Testis (tissue), 3 donors: ENCODE data around the gene NELL1. TPM values are rescaled to one million over a fixed set of nuclear protein-coding genes. Genes with fewer than 3 reads are reported as not detected.

ENCODE experiments used
- DNase-seq: peaks from one replicate; pipeline ENCODE4 v3.0.0-alpha.2; 2019
- H3K27ac ChIP-seq, 2 donors: fragments of 200-600 bp; sonication (generic); one replicate each; pipeline ENCODE4 v1.5.1; 2019
- H3K27me3 ChIP-seq: fragments of 200-600 bp; sonication (generic); one replicate; pipeline ENCODE4 v1.5.1; 2019
- H3K36me3 ChIP-seq: fragments of 200-600 bp; sonication (generic); one replicate; pipeline ENCODE4 v1.5.1; 2017; ENCODE audit warnings: low read depth; ENCODE audit errors: missing control alignments
- H3K4me1 ChIP-seq: fragments of 200-600 bp; sonication (generic); one replicate; pipeline ENCODE4 v1.5.1; 2019
- H3K4me3 ChIP-seq, 2 donors: fragments of 200-600 bp; sonication (generic); one replicate each; pipeline ENCODE4 v1.5.1; 2017 to 2019
- H3K9me3 ChIP-seq: fragments of 200-600 bp; sonication (generic); one replicate; pipeline ENCODE4 v1.5.1; 2017
- POLR2A ChIP-seq: fragments of 450-650 bp; IDR thresholded peaks from one replicate; pipeline ENCODE4 v1.6.1; 2017; ENCODE audit warnings: antibody characterized with exemption, mild to moderate bottlenecking, moderate library complexity
- WGBS, 2 donors: methylation state at CpG; one replicate each; pipeline ENCODE4 v1.1.5; 2018; 5-methylcytosine and 5-hydroxymethylcytosine counted together
- intact Hi-C: fragments of 100-400 bp; cut with DNase I; formaldehyde crosslinking; loops from one replicate; pipeline ENCODE4 v1.15.1; 2023; ENCODE audit warnings: low total_unique reads
- polyA plus RNA-seq: library from polyadenylated mRNA; stranded (reverse); fragments of 350-450 nt; fragmentation: Illumina TruSeq; extraction: RNeasy Lipid Tissue Mini Kit (QIAGEN cat#74804); gene quantifications from one replicate; pipeline ENCODE4 v1.2.3, GENCODE V29; 2014; ENCODE audit warnings: low read depth, low replicate concordance; ENCODE audit not compliant: insufficient read depth
- total RNA-seq, 2 donors: library from RNA; depleted of rRNA; stranded (reverse); fragments of >200 nt; gene quantifications; one replicate each; pipeline ENCODE4 v1.2.3, GENCODE V29; 2016
- TF ChIP-seq, protein P1 (sequence below), 3 experiments: fragments of 450-650 bp in 2 of 3; fragments of 200-600 bp in 1 of 3; sonication (generic) in 1 of 3; IDR thresholded peaks; one replicate each; pipeline ENCODE4 v1.5.1; 2016 to 2019; ENCODE audit warnings: antibody characterized with exemption in 3 of 3, mild to moderate bottlenecking in 2 of 3, moderate library complexity in 1 of 3

The NELL1 gene
- total and polyA plus RNA-seq, 3 donors from 2014 or later: 4.9 to 8.9 (median 7.0) TPM

DNA sequence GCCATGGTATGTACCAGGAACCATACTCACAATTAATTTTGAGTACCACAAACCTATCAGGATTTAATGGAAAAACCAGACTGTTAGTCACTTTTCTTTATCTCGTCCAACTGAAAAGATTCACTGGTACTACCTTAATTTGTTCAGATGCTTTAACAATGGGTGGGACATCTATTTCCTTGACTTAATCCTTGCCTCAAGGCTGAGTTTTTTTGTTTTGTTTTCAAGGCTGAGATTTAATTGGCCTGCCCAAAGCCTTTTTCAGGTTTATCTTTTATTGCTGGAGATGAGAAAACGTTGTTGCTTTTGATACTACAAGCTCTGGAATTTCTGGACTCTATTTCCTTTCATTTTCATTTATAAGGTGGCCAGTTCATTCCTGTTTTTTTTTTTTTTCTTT, 50.4 kb downstream of the NELL1 start:
- 47 to 52% methylated on average over 2 of the region's 2 CpGs for WGBS, 2 donors
- H3K27me3 ChIP-seq: no peaks in the 10 kb centered on the region
- no peaks in the 10 kb centered on the region for H3K36me3 ChIP-seq
- TF ChIP-seq POLR2A: no peak
- TF ChIP-seq, protein P1, sequence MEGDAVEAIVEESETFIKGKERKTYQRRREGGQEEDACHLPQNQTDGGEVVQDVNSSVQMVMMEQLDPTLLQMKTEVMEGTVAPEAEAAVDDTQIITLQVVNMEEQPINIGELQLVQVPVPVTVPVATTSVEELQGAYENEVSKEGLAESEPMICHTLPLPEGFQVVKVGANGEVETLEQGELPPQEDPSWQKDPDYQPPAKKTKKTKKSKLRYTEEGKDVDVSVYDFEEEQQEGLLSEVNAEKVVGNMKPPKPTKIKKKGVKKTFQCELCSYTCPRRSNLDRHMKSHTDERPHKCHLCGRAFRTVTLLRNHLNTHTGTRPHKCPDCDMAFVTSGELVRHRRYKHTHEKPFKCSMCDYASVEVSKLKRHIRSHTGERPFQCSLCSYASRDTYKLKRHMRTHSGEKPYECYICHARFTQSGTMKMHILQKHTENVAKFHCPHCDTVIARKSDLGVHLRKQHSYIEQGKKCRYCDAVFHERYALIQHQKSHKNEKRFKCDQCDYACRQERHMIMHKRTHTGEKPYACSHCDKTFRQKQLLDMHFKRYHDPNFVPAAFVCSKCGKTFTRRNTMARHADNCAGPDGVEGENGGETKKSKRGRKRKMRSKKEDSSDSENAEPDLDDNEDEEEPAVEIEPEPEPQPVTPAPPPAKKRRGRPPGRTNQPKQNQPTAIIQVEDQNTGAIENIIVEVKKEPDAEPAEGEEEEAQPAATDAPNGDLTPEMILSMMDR (IDR thresholded peaks at IDR 0.05): no peak
- DNase-seq: no peak
- no peak overlapping the region for H3K27ac ChIP-seq
- H3K4me1 ChIP-seq: no peaks in the 10 kb centered on the region
- no peak overlapping the region for H3K4me3 ChIP-seq
- intact Hi-C loops: no loop called here
- H3K9me3 ChIP-seq: no peaks in the 10 kb centered on the region

DNA sequence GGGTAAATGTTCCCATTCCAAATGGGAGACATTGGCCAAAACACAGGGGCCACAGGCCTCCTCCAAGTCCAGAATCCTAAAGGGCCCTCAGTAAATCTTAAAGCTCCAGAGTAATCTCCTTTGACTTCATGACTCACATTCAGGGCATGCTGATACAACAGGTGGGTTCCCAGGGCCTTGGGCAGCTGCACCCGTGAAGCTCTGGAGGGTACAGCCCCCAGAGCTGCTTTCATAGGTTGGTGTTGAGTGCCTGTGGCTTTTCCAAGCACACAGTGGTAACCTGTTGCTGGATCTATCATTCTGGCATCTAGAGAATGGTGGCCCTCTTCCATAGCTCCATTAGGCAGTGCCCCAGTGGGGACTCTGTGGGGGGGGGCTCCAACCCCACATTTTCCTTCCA, 54.0 kb downstream of the NELL1 start:
- TF ChIP-seq POLR2A: no peak
- TF ChIP-seq, protein P1 (IDR thresholded peaks at IDR 0.05): no peak
- Histone ChIP-seq H3K9me3 (no peaks in the 10 kb centered on the region), H3K27ac (no peak overlapping the region), H3K36me3 (no peaks in the 10 kb centered on the region), H3K4me3 (no peak overlapping the region), H3K27me3 (no peaks in the 10 kb centered on the region), H3K4me1 (no peaks in the 10 kb centered on the region)
- no peak for DNase-seq
- intact Hi-C loops: no loop called here
- WGBS, 2 donors: 57 to 83% methylated on average over 1 of the region's 1 CpG

DNA sequence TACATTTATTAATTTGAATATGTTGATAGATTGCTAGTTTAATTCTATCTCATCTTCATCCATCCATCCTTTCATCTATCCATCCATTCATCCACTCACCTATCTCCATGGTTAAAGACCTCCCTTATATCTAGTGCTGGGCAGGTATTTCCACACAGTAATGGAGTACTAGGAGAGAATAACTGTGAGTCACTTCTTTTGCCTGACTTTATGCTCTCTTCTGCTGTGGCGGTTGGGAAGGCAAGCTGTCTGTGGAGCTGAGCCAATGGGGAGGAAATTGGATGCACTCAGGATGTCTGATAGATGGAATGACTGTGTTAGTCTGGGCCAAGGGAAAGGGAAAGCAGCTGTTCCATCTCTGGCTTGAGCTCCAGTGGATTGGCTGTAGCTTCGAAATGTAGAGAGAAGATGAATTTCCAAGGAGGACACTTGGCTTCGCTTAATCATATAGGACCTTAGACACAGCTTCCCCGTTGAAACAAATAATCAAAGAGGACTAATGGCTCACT, 60.3 kb downstream of the NELL1 start:
- H3K27ac ChIP-seq: no peak overlapping the region
- H3K4me1 ChIP-seq: no peaks in the 10 kb centered on the region
- 57 to 67% methylated on average over 4 of the region's 4 CpGs for WGBS, 2 donors
- H3K36me3 ChIP-seq: no peaks in the 10 kb centered on the region
- H3K27me3 ChIP-seq: no peaks in the 10 kb centered on the region
- no peak for DNase-seq
- H3K4me3 ChIP-seq: no peak overlapping the region
- TF ChIP-seq, protein P1 (IDR thresholded peaks at IDR 0.05): no peak
- no peak for TF ChIP-seq POLR2A
- intact Hi-C loops: no loop called here
- H3K9me3 ChIP-seq: no peaks in the 10 kb centered on the region

DNA sequence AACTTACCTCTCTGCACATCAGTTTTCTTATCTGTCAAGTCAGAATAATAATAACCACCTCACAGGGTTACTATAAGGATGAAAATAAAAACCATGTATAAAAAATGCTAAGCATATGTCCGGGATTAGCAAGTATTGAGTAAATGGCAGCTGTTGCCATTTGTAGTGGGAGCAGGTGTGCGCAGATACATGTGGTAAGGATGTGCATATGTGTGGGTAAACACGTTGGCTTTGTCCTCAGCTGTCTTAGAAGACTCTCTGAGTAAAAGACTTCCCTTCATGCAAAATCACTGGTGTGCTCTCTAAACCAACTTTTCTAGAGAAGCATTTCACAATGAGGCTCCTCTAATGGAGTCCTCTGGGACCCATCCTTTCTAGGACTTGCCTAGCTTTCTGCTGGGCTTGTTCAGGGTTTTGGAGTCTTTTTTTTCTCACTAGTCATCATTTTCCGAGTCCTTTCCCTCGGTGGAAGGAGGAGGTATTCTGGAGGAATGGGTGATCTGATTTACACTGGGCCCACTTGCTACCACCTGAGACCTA, 62.4 kb downstream of the NELL1 start:
- no peaks in the 10 kb centered on the region for H3K36me3 ChIP-seq
- WGBS, 2 donors: 81 to 87% methylated on average over 5 of the region's 5 CpGs
- H3K27ac ChIP-seq: no peak overlapping the region
- DNase-seq: no peak
- H3K27me3 ChIP-seq: no peaks in the 10 kb centered on the region
- intact Hi-C loops: no loop called here
- no peak overlapping the region for H3K4me3 ChIP-seq
- H3K4me1 ChIP-seq: no peaks in the 10 kb centered on the region
- H3K9me3 ChIP-seq: no peaks in the 10 kb centered on the region
- TF ChIP-seq, protein P1 (IDR thresholded peaks at IDR 0.05): no peak
- TF ChIP-seq POLR2A: no peak

DNA sequence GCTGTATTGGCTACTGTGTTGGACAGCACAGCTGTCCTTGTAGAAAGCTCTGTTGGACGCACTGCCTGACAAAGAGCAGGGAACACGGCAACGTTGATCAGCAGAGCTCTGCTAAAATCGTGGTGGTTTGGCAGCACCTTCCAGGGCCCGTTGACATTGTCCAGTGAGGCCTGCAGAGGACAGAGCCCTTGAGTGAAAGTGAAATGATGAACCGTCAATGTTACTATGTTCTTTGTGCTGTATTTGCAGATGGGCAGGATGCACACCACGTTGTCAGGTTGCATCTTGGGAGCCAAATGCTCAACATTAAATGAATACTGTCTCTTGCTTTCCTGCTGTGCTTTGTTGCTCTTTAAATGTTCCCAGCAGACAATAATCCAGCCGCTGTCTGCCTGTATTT, 69.7 kb downstream of the NELL1 start:
- H3K36me3 ChIP-seq: no peaks in the 10 kb centered on the region
- H3K4me1 ChIP-seq: no peaks in the 10 kb centered on the region
- intact Hi-C loops: no loop called here
- no peak for DNase-seq
- no peak for TF ChIP-seq POLR2A
- TF ChIP-seq, protein P1 (IDR thresholded peaks at IDR 0.05): no peak
- WGBS, 2 donors: 68 to 73% methylated on average over 8 of the region's 8 CpGs
- H3K27ac ChIP-seq: no peak overlapping the region
- H3K27me3 ChIP-seq: no peaks in the 10 kb centered on the region
- H3K9me3 ChIP-seq: no peaks in the 10 kb centered on the region
- H3K4me3 ChIP-seq: no peak overlapping the region
